Measurements from ENCODE around the gene LIF.
"Not testable (repeated sequence)": the region's sequence is repeated elsewhere in the genome, so short reads cannot be mapped to it uniquely, and the experiment has no call there.

LIF gene

GRCh38 chr22:30224161-30224857 lies 22.2 kb downstream of the LIF start:
- no peak for DNase-seq (ENCODE audit: low spot score)

- DNase-seq (ENCODE audit: low spot score), result no peak
These were observed 23.3 kb downstream of the LIF start for GRCh38 chr22:30223303-30223702.

- DNase-seq (ENCODE audit: low spot score), result no peak
These were observed 24.2 kb downstream of the LIF start for GRCh38 chr22:30222321-30222720.

GRCh38 chr22:30221121-30221992 lies 25.2 kb downstream of the LIF start:
- no peak for DNase-seq (ENCODE audit: low spot score)

GRCh38 chr22:30220338-30221012 lies 26.1 kb downstream of the LIF start:
- DNase-seq (ENCODE audit: low spot score), result no peak

- DNase-seq (ENCODE audit: low spot score), result no peak
These were observed 26.8 kb downstream of the LIF start for GRCh38 chr22:30219668-30220278.

- DNase-seq (ENCODE audit: low spot score), result no peak
These were observed 27.4 kb downstream of the LIF start for GRCh38 chr22:30219049-30219654.

- DNase-seq (ENCODE audit: low spot score), result no peak
These were observed 28.6 kb downstream of the LIF start for GRCh38 chr22:30217698-30218560.

GRCh38 chr22:30216710-30217109 lies 29.8 kb downstream of the LIF start:
- peak; percentile 89 for DNase-seq (ENCODE audit: low spot score)

- DNase-seq (ENCODE audit: low spot score), result not testable (repeated sequence)
These were observed 30.3 kb downstream of the LIF start for GRCh38 chr22:30216272-30216671.

- no peak for DNase-seq (ENCODE audit: low spot score)
These were observed 31.7 kb downstream of the LIF start for GRCh38 chr22:30214703-30215407.

GRCh38 chr22:30212996-30213441 lies 33.5 kb downstream of the LIF start:
- no peak for DNase-seq (ENCODE audit: low spot score)

GRCh38 chr22:30212363-30212995 lies 34.1 kb downstream of the LIF start:
- DNase-seq (ENCODE audit: low spot score), result no peak

GRCh38 chr22:30211124-30211820 lies 35.3 kb downstream of the LIF start:
- no peak for DNase-seq (ENCODE audit: low spot score)

- DNase-seq (ENCODE audit: low spot score), result no peak
These were observed 36.2 kb downstream of the LIF start for GRCh38 chr22:30210235-30210909.

- no peak for DNase-seq (ENCODE audit: low spot score)
These were observed 36.9 kb downstream of the LIF start for GRCh38 chr22:30209642-30210041.

- peak; percentile 72 for DNase-seq (ENCODE audit: low spot score)
These were observed 37.6 kb downstream of the LIF start for GRCh38 chr22:30208631-30209603.

Data from hematopoietic multipotent progenitor cell treated with erythropoietin and hydrocortisone succinate and interleukin-3 and kit ligand, for 15 days (in vitro differentiated cells).